Measurements from ENCODE around the gene CD163. TPM values are rescaled to one million over a fixed set of nuclear protein-coding genes. Genes with fewer than 3 reads are reported as not detected.

Gene CD163
- total RNA-seq, 1 donor, result 13.1 TPM

GRCh38 chr12:7434670-7435069 lies 68.9 kb downstream of the CD163 start:
- Histone ChIP-seq H3K4me1 (ENCODE audit: insufficient read depth, low read length) (no peaks in the 10 kb centered on the region), H3K9me3 (ENCODE audit: low read depth, low read length) (no peaks in the 10 kb centered on the region), H3K4me3 (ENCODE audit: low read length) (no peak overlapping the region), H3K27me3 (ENCODE audit: insufficient read depth, low read length) (peaks cover 12% of the 10 kb centered on the region)

GRCh38 chr12:7433276-7433822 lies 70.2 kb downstream of the CD163 start:
- Histone ChIP-seq H3K9me3 (ENCODE audit: low read depth, low read length) (no peaks in the 10 kb centered on the region), H3K27me3 (ENCODE audit: insufficient read depth, low read length) (peaks cover 6% of the 10 kb centered on the region), H3K4me1 (ENCODE audit: insufficient read depth, low read length) (no peaks in the 10 kb centered on the region), H3K4me3 (ENCODE audit: low read length) (no peak overlapping the region)

- H3K9me3 ChIP-seq (ENCODE audit: low read depth, low read length), result no peaks in the 10 kb centered on the region
- H3K4me1 ChIP-seq (ENCODE audit: insufficient read depth, low read length), result no peaks in the 10 kb centered on the region
- peaks cover 6% of the 10 kb centered on the region for H3K27me3 ChIP-seq (ENCODE audit: insufficient read depth, low read length)
- no peak overlapping the region for H3K4me3 ChIP-seq (ENCODE audit: low read length)
Observed at GRCh38 chr12:7431993-7432685, 71.4 kb downstream of the CD163 start.

Other genes starting within 250 kb of the CD163 start
- gene ACSM4, start 199.7 kb downstream of the CD163 start, total RNA-seq, result not detected
- 0.63 TPM for gene CD163L1, start 59.6 kb downstream of the CD163 start, total RNA-seq
- not detected for gene APOBEC1, start 162.1 kb upstream of the CD163 start, total RNA-seq
- not detected for gene GDF3, start 192.0 kb upstream of the CD163 start, total RNA-seq
- gene DPPA3, start 207.7 kb upstream of the CD163 start, total RNA-seq, result not detected
- 3.0 TPM for gene CLEC4C, start 243.6 kb upstream of the CD163 start, total RNA-seq